SU-DHL-6 (cell line): ENCODE results near the gene TGFB1.

ENCODE experiments used
- CTCF ChIP-seq: fragments of 200-600 bp; sonication (generic); IDR thresholded peaks from one replicate; pipeline ENCODE4 v1.5.1; 2017; ENCODE audit warnings: antibody characterized with exemption, mild to moderate bottlenecking, low read length, moderate library complexity; ENCODE audit not compliant: insufficient read depth, poor library complexity, severe bottlenecking
- EZH2phosphoT487 ChIP-seq: fragments of 200-600 bp; sonication (generic), shearing (Covaris generic); conservative IDR thresholded peaks from 2 replicates; pipeline ENCODE4 v1.6.1; 2018; ENCODE audit warnings: mild to moderate bottlenecking, antibody characterized with exemption, low read length, moderate library complexity, mixed read lengths

- TF ChIP-seq EZH2phosphoT487 (no peak), CTCF (no peak)
Observed at GRCh38 chr19:41288673-41289530, 64.8 kb downstream of the TGFB1 start.
